Naive thymus-derived CD4-positive, alpha-beta T cell (primary cell): Measurements from ENCODE around the gene UBE2Q2. TPM values are rescaled to one million over a fixed set of nuclear protein-coding genes. Genes with fewer than 3 reads are reported as not detected.
A peak's percentile ranks its signal among the peaks of the same experiment; 100 is the strongest.

ENCODE experiments used
- ATAC-seq: fragments of 150-1000 bp; cut with Tn5 transposase; 2 replicates; pipeline ENCODE4 v1.10.0; 2021; ENCODE audit warnings: mild to moderate bottlenecking, moderate library complexity
- CTCF ChIA-PET: fragments of 350-600 bp; sonication (Branson Sonifier 250); formaldehyde crosslinking; loops from one replicate; lab custom pipeline; 2021; ENCODE audit warnings: antibody characterized with exemption; lab: Charles Lee
- POLR2A ChIA-PET: fragments of 350-600 bp; sonication (Branson Sonifier 250); formaldehyde crosslinking; loops from one replicate; lab custom pipeline; 2021; ENCODE audit warnings: antibody characterized with exemption, inconsistent platforms; lab: Charles Lee
- DNase-seq, 9 donors: peaks; one replicate each; pipeline versions ENCODE4 v3.0.0 to v3.0.0-alpha.2; 2020 to 2022; ENCODE audit warnings: mixed read lengths in 1 of 9
- H3K27ac ChIP-seq: one replicate; pipeline ENCODE4 v1.7.0; 2013; ENCODE audit warnings: mild to moderate bottlenecking, low read depth, low read length, moderate library complexity
- H3K27me3 ChIP-seq, 2 donors: one replicate each; pipeline ENCODE4 v1.7.0; 2013; ENCODE audit warnings: low read length in 2 of 2, mild to moderate bottlenecking in 2 of 2, moderate library complexity in 2 of 2; ENCODE audit not compliant: control insufficient read depth in 2 of 2, insufficient read depth in 2 of 2
- H3K36me3 ChIP-seq, 3 experiments: 1 replicate in 2 of 3; 2 replicates in 1 of 3; pipeline ENCODE4 v1.7.0; 2013; ENCODE audit warnings: low read length in 3 of 3, mild to moderate bottlenecking in 3 of 3, moderate library complexity in 1 of 3; ENCODE audit not compliant: insufficient read depth in 3 of 3, control insufficient read depth in 2 of 3
- H3K4me1 ChIP-seq, 2 donors: one replicate each; pipeline ENCODE4 v1.7.0; 2013; ENCODE audit warnings: low read length in 2 of 2, mild to moderate bottlenecking in 2 of 2, moderate library complexity in 1 of 2; ENCODE audit not compliant: control insufficient read depth in 2 of 2, insufficient read depth in 2 of 2
- H3K4me3 ChIP-seq: 2 replicates; pipeline ENCODE4 v1.7.0; 2013; ENCODE audit warnings: mild to moderate bottlenecking, low read length
- H3K9me3 ChIP-seq, 3 experiments: 1 replicate in 2 of 3; 2 replicates in 1 of 3; pipeline ENCODE4 v1.7.0; 2013; ENCODE audit warnings: low read length in 3 of 3; ENCODE audit not compliant: control insufficient read depth in 2 of 3
- H3K27ac Mint-ChIP-seq, 9 donors: one replicate each; pipeline ENCODE4 v1.8.0; 2020 to 2022; ENCODE audit warnings: mixed read lengths in 9 of 9, mild to moderate bottlenecking in 8 of 9, moderate library complexity in 5 of 9, inconsistent platforms in 2 of 9
- H3K27me3 Mint-ChIP-seq, 5 donors: one replicate each; pipeline ENCODE4 v1.8.0; 2021 to 2022; ENCODE audit warnings: mixed read lengths in 5 of 5, mild to moderate bottlenecking in 1 of 5
- H3K36me3 Mint-ChIP-seq, 5 donors: one replicate each; pipeline ENCODE4 v1.8.0; 2020 to 2022; ENCODE audit warnings: mixed read lengths in 5 of 5, mild to moderate bottlenecking in 3 of 5, inconsistent platforms in 1 of 5
- H3K4me1 Mint-ChIP-seq, 7 donors: one replicate each; pipeline ENCODE4 v1.8.0; 2020 to 2022; ENCODE audit warnings: mixed read lengths in 7 of 7, mild to moderate bottlenecking in 3 of 7, inconsistent platforms in 1 of 7
- H3K4me3 Mint-ChIP-seq, 10 donors: one replicate each; pipeline ENCODE4 v1.8.0; 2020 to 2022; ENCODE audit warnings: mild to moderate bottlenecking in 10 of 10, mixed read lengths in 10 of 10, moderate library complexity in 6 of 10, inconsistent platforms in 2 of 10
- H3K9me3 Mint-ChIP-seq, 11 donors: one replicate each; pipeline ENCODE4 v1.8.0; 2020 to 2022; ENCODE audit warnings: mixed read lengths in 11 of 11, mild to moderate bottlenecking in 4 of 11, inconsistent platforms in 1 of 11, moderate library complexity in 1 of 11
- intact Hi-C, 2 donors: fragments of 100-400 bp; cut with micrococcal nuclease; formaldehyde crosslinking; loops; one replicate each; pipeline ENCODE4 v1.15.1; 2023
- polyA plus RNA-seq, 2 donors: library from polyadenylated mRNA; unstranded; fragments of 300-500 nt; fragmentation: Illumina TruSeq; gene quantifications; one replicate each; pipeline ENCODE4 v1.2.3, GENCODE V29; 2021
- total RNA-seq, 6 experiments: library from RNA in 5 of 6; stranded (reverse) in 5 of 6; gene quantifications; 1 replicate in 5 of 6; 2 replicates in 1 of 6; pipeline ENCODE4 v1.2.3 and lab custom pipeline; 2021 to 2026

The UBE2Q2 gene
- total and polyA plus RNA-seq, 7 experiments from 2014 or later, result 27.7 to 32.1 (median 28.8) TPM

GRCh38 chr15:75891895-75892294, 48.6 kb downstream of the UBE2Q2 start:
- Mint-ChIP-seq H3K36me3 (peaks cover 8 to 28% (median 18%) of the 10 kb centered on the region in 5 donors), H3K27ac (peak overlapping the region in 4 of 9 donors; percentile 10 to 65 (median 46)), H3K4me3 (peak overlapping the region in 1 of 10 donors; percentile 13), H3K4me1 (peaks cover 0 to 21% (median 4%) of the 10 kb centered on the region in 7 donors), H3K27me3 (no peaks in the 10 kb centered on the region), H3K9me3 (no peaks in the 10 kb centered on the region)
- no peaks in the 10 kb centered on the region for H3K27me3 ChIP-seq
- intact Hi-C loops, result no loop called here
- no peak for DNase-seq
- peaks cover 0 to 3% (median 0%) of the 10 kb centered on the region in 3 experiments for H3K36me3 ChIP-seq
- H3K4me3 ChIP-seq, result no peak overlapping the region
- POLR2A ChIA-PET, result interaction anchor here (1.5 kb wide), 1 partner anchor 15 kb away, joined by 3 read pairs; no protein-coding TSS in a partner anchor
- H3K4me1 ChIP-seq, result no peaks in the 10 kb centered on the region
- no peaks in the 10 kb centered on the region for H3K9me3 ChIP-seq
- no peak overlapping the region for H3K27ac ChIP-seq
- CTCF ChIA-PET, result no interaction called here
- ATAC-seq, result no peak

DNA sequence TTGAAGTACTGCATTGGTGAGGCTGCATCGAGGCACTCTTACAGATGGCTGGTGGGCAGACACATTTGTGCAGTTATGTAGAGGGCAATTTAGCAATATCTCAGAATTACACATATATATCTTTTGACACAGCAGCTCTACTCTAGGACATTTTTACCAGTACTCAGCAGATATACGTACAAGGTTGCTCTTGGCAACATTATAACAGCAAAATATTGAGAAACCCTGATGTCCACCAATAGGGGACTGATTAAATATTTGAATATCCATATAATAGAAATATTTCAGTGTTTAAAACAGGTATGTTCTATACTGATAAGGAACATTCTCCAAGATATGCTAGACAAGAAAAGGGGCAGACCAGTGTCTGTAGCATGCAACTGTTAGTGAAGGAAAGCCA, 52.5 kb downstream of the UBE2Q2 start:
- no peaks in the 10 kb centered on the region for H3K27me3 ChIP-seq
- H3K9me3 Mint-ChIP-seq, result no peaks in the 10 kb centered on the region
- DNase-seq (no peak), ATAC-seq (no peak)
- H3K4me1 Mint-ChIP-seq, result peaks cover 2 to 19% (median 13%) of the 10 kb centered on the region in 7 donors
- H3K27ac ChIP-seq, result no peak overlapping the region
- CTCF ChIA-PET, result no interaction called here
- intact Hi-C loops, result no loop called here
- H3K9me3 ChIP-seq, result no peaks in the 10 kb centered on the region
- peaks cover 0 to 2% of the 10 kb centered on the region in 2 donors for H3K4me1 ChIP-seq
- peaks cover 3 to 20% (median 13%) of the 10 kb centered on the region in 5 donors for H3K36me3 Mint-ChIP-seq
- no peaks in the 10 kb centered on the region for H3K27me3 Mint-ChIP-seq
- peaks cover 0 to 6% (median 0%) of the 10 kb centered on the region in 3 experiments for H3K36me3 ChIP-seq
- H3K4me3 ChIP-seq, result no peak overlapping the region
- peak overlapping the region in 3 of 9 donors; percentile 2 to 18 (median 5) for H3K27ac Mint-ChIP-seq
- POLR2A ChIA-PET, result no interaction called here
- H3K4me3 Mint-ChIP-seq, result no peak overlapping the region

DNA sequence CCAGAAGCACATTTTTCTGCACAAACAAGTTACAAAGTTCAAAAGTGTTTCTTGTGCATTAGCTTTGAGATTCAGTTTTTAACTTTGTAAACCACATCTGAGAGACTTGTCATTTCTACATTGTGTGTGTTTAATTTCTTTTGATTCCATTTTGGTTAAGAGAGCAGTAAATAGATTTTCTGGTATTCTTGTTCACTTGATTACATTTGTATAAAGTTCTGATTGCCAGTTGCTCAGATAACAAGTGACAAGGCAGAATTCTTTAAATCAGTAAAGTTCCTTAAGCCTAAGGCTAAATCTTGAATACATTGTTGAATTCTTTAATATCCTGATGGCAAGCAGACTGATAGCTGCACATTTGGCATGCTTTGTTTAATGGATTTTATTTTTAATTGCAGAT, 57.3 kb downstream of the UBE2Q2 start:
- Mint-ChIP-seq H3K4me3 (peak overlapping the region in 6 of 10 donors; percentile 55 to 77 (median 62)), H3K27me3 (no peaks in the 10 kb centered on the region), H3K36me3 (peaks cover 3 to 17% (median 6%) of the 10 kb centered on the region in 5 donors), H3K4me1 (peaks cover 15 to 59% (median 41%) of the 10 kb centered on the region in 7 donors), H3K9me3 (no peaks in the 10 kb centered on the region), H3K27ac (peak overlapping the region in 5 of 9 donors; percentile 50 to 94 (median 84))
- H3K27me3 ChIP-seq, result no peaks in the 10 kb centered on the region
- ATAC-seq (no peak), DNase-seq (no peak)
- peaks cover 0 to 17% (median 0%) of the 10 kb centered on the region in 3 experiments for H3K36me3 ChIP-seq
- intact Hi-C loops, result loop anchor here (5.0 to 10.0 kb wide), 5 partner anchors 163 to 1034 kb away; partner anchors contain the start of genes C15orf39 (in 1 of the 2), IMP3 (in 1 of the 2), RCN2 (in 1 of the 2) and SIN3A (in 1 of the 2)
- peak overlapping the region; percentile 11 for H3K27ac ChIP-seq
- H3K4me1 ChIP-seq, result peaks cover 0 to 12% of the 10 kb centered on the region in 2 donors
- POLR2A ChIA-PET, result interaction anchor here (0.7 to 1.7 kb wide), 2 partner anchors 58 to 1908 kb away, joined by 3 to 5 read pairs; partner anchors contain the start of genes STOML1 and UBE2Q2
- no peak overlapping the region for H3K4me3 ChIP-seq
- no peaks in the 10 kb centered on the region for H3K9me3 ChIP-seq
- CTCF ChIA-PET, result no interaction called here

DNA sequence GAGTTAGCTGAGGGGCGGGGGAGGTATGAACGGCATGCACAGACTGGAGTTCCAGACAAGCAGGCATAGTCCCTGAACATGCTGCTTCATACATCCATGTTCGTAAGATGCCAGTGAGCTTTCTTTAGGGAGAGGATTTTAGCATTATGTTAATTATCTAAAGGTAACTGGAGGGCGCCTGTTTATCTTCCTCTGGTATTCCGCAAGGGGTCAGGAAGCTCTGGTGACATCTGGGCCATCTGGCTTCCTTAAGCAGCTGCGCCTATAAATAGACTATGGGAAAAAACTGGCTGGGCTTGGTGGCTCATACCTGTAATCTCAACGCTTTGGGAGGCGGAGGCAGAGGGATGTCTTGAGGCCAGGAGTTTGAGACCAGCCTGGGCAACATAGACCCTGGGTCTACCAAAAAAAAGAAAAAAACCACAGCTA, 58.9 kb downstream of the UBE2Q2 start:
- ATAC-seq, result no peak
- no peak for DNase-seq
- H3K9me3 ChIP-seq, result no peaks in the 10 kb centered on the region
- Mint-ChIP-seq H3K36me3 (peaks cover 3 to 18% (median 6%) of the 10 kb centered on the region in 5 donors), H3K27me3 (no peaks in the 10 kb centered on the region), H3K4me1 (peaks cover 15 to 70% (median 51%) of the 10 kb centered on the region in 7 donors), H3K4me3 (peak overlapping the region; percentile 29 to 99 (median 66)), H3K9me3 (no peaks in the 10 kb centered on the region), H3K27ac (peak overlapping the region in 7 of 9 donors; percentile 55 to 94 (median 75))
- H3K27me3 ChIP-seq, result no peaks in the 10 kb centered on the region
- H3K27ac ChIP-seq, result no peak overlapping the region
- peaks cover 0 to 17% (median 0%) of the 10 kb centered on the region in 3 experiments for H3K36me3 ChIP-seq
- no peak overlapping the region for H3K4me3 ChIP-seq
- POLR2A ChIA-PET, result interaction anchor here (1.7 to 3.4 kb wide), 2 partner anchors 58 to 60 kb away, joined by 6 to 22 read pairs; partner anchors contain the start of gene UBE2Q2
- H3K4me1 ChIP-seq, result peaks cover 0 to 12% of the 10 kb centered on the region in 2 donors
- intact Hi-C loops, result loop anchor here (5.0 to 10.0 kb wide), 5 partner anchors 165 to 1033 kb away; partner anchors contain the start of genes C15orf39 (in 1 of the 2), IMP3 (in 1 of the 2), RCN2 (in 1 of the 2) and SIN3A (in 1 of the 2)
- CTCF ChIA-PET, result interaction anchor here (1.1 kb wide), 1 partner anchor 9 kb away, joined by 3 read pairs; no protein-coding TSS in a partner anchor

DNA sequence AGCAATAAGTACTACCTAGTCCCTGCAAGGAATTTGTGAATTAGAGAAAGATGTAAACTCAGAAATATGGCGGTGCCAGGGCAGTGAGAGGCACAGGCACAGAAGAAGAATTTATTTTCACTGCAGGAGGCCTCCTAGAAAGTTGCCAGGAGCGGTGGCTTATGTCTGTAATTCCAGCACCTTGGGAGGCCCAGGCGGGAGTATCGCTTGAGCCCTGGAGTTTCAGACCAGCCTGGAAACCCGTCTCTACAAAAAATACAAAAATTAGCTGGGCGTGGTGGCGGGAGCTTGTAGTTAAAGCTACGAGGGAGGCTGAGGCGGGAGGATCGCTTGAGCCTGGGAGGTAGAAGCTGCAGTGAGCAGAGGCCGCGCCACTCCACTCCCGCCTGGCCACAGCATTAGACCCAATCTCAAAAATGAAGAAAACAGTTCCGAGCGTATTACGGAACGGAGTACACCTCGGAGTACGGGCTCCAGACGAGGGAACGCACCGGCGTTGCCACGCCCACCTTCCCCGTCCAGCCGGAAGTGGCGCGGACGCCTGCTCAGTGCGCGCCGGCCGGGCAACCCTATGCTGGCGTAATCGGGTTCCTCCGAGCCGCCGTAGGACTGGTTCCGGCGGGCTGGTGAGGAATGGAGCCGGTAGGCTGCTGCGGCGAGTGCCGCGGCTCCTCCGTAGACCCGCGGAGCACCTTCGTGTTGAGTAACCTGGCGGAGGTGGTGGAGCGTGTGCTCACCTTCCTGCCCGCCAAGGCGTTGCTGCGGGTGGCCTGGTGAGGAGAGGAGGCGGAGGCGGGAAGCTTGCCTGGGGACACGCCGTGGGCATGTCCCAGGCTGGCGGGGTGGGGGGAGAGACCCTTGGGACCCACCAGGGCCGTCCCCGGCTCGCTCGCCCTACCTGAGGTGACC, 60.3 kb downstream of the UBE2Q2 start, which contains the start of gene FBXO22:
TSS of gene FBXO22 (plus strand) at position 548 of the 909 bp plus-strand sequence. CDS start at position 634, 86 bp downstream.
- Mint-ChIP-seq H3K9me3 (no peaks in the 10 kb centered on the region), H3K4me3 (peak within 1 kb of the TSS; percentile 96 to 99 (median 98)), H3K27ac (peak within 1 kb of the TSS; percentile 91 to 97 (median 94)), H3K4me1 (peaks cover 15 to 70% (median 51%) of the 10 kb centered on the region in 7 donors), H3K27me3 (no peaks in the 10 kb centered on the region), H3K36me3 (peaks cover 0 to 14% (median 4%) of the 10 kb centered on the region in 5 donors)
- POLR2A ChIA-PET, result interaction anchor here (0.6 to 3.4 kb wide), 6 partner anchors 17 to 1033 kb away, joined by 3 to 22 read pairs (median 3); partner anchors contain the start of gene UBE2Q2
- H3K27ac ChIP-seq, result peak within 1 kb of the TSS; percentile 79
- CTCF ChIA-PET, result interaction anchor here (0.7 to 0.9 kb wide), 2 partner anchors 48 to 702 kb away, joined by 4 to 6 read pairs; no protein-coding TSS in a partner anchor
- H3K36me3 ChIP-seq, result peaks cover 0 to 11% (median 0%) of the 10 kb centered on the region in 3 experiments
- H3K4me1 ChIP-seq, result peaks cover 0 to 12% of the 10 kb centered on the region in 2 donors
- H3K4me3 ChIP-seq, result peak within 1 kb of the TSS; percentile 91
- ATAC-seq (peak; percentile 98), DNase-seq (peak; percentile 79 to 92 (median 85))
- intact Hi-C loops, result loop anchor here (1.0 to 10.0 kb wide), 6 partner anchors 60 to 1031 kb away; partner anchors contain the start of genes UBE2Q2 (in 2 of the 2), C15orf39 (in 1 of the 2), IMP3 (in 1 of the 2) and RCN2 (in 1 of the 2)
- H3K27me3 ChIP-seq, result no peaks in the 10 kb centered on the region
- H3K9me3 ChIP-seq, result no peaks in the 10 kb centered on the region
